Activated effector memory CD4-positive, alpha-beta T cell treated with Interleukin-2 at 50 U/mL for 16 hours (primary cell): ENCODE data around the gene CTSH.
"Not testable (repeated sequence)": the region's sequence is repeated elsewhere in the genome, so short reads cannot be mapped to it uniquely, and the experiment has no call there.

Source experiments
- DNase-seq: peaks from one replicate; pipeline ENCODE4 v3.0.0-alpha.2; 2020

The CTSH gene

DNA sequence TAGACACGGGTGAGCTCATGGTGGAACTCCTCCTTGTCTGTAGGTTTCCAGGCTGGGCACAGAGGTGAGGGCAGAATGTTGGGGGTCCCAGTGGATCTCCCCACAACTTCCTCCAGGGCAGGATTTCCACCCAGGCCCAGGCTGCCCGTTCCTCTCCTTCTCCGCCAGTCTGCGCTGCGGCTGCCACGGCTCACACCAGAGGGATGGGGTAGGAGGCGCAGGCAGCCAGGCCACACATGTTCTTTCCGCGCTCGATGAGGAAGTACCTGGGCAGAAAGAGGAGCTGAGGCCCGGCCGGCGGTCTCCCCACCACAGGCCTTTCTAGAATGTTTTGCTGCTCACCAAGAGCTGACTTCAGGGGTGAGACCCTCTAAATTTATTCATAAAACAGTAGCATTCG is 22.9 kb downstream of the CTSH start:
- DNase-seq: no peak

DNA sequence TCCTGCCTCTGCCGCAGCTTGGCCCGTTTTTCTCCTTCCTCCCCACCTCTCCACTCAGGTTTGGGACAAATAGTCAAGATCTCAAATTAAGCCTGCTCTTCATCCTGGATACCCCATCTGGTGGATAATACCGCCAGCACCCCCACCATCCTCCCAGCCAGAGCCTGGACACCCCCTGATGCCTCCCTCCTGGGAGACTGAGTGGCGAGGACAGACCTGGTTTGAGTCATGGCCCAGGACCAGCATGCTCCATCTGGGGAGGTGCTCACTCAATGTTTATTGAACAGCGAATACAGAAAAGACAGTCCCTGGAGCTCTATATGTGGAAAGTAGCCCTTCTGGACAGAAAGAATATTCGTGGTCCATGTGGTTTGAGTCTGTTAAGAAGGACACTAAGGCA is 23.3 kb downstream of the CTSH start:
- DNase-seq: no peak

DNA sequence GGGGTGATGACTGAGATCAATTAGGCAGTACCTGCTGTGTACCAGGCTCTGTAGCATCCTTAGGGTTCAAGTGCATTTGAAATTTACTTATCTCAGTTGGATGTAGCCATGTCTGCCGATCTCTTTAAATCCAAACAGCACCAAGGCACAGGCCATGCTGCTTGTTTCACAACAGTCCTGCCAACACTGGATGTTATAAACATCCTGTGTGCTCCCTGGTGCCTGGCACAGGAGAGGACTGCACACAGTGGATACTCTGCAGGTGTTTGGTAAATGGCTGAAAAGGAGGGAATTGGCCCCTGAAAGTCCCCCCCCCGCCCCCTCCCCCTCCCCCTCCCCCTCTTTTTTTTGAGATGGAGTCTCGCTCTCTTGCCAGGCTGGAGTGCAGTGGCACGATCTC is 27.0 kb downstream of the CTSH start:
- no peak for DNase-seq

DNA sequence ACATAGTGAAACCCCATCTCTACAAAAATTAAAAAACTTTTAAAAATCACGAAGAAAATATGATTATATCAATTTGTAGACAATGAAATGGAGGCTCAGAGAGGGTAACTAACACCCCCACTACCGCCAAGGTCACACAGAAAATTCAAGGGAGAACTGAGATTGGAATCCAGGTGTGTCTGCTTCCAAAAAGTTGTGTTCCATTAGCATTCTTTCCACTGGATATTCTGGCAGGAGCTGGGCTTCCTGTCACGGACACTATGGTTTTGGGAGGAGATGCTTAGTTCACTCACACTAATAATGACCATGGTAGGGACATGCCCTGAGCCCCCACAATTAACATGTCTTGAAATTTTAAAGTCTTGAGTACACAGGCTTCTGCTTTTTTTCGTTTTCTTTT is 28.8 kb downstream of the CTSH start:
- DNase-seq: no peak

DNA sequence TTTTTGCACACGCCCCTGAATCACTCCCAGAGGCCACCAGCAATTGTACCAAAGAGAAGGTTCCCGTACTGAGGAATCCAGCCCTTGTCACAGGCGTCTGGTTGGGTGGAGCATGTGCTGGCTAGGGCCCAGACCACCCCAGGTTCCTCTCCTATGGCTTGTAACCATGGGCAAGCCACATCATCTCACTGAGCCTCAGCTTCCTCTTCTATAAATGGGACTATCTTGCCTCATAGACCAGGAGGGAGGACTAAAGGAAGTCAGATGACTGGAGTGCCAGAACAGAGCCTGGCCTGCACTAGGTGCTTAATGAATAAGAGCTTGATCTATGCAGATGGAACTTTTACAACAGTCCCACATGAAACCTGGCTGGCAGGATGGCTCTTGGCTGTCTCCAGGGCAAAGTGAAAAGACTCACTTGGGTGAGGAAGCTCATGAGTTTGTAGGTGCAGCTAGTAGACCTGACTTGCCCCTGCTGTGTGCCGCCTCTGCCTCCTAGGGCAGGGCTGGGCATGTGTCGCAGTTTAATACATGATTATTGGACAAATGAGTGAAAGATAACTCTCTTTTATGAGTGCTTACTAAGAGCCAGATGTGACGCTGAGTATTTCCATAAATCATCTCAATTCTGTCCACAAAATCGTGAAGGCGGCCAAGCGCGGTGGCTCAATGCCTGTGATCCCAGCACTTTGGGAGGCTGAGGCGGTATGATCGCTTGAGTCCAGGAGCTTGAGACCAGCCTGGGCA is 29.3 kb downstream of the CTSH start:
- DNase-seq: no peak

DNA sequence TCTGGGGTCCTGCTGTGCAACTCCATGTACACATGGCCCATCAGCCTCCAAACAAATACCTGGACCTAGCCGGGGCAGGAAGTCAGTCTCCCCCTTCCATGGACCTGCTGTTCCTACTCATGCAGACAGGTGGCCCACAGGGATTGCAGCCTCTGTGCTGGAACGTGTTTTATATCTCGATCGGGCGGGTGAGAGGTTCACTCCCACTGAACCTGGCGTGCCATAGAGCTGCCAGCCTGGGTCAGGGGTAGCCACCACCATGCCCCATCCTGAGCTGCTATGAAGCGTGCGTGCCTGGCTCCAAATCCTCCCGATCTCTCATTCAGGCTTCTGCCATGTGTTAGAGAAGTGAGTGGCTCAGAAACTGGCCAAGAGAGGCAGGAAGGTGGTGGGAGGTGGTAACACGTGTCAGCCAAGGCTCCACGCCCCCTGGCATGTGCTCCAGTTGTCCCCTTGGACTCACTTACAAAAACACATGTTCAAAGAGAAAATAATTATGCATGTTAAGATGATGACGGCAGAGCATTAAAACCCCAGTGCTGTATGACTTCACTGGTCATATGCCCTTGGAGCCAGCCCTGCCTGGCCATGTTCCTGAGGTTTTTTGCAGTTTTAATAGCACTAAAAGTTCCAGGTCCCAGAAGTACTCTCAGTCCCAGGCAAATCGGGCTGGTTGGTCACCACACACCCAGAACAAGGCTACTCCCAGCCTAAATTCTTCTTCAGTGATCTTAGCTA is 30.6 kb downstream of the CTSH start:
- DNase-seq: no peak

DNA sequence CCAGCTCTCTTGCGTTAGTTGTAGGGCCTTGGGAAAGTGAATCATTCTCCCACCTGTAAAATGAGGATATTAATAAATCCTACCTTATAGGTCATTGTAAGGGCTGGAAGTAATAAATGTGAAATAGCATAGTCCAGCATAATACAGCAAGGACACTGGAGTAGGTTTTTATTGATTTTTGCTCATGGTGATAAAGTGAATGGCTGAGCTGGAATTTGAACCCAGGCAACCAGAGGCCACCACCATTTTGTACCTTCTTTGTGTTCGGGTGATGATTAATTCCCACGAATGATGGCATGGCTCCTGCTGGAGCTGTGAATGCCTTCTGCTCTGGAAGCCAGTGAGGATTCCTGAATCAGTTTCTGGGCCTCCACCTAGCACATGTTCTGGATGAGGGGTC is 31.8 kb downstream of the CTSH start:
- DNase-seq: no peak

DNA sequence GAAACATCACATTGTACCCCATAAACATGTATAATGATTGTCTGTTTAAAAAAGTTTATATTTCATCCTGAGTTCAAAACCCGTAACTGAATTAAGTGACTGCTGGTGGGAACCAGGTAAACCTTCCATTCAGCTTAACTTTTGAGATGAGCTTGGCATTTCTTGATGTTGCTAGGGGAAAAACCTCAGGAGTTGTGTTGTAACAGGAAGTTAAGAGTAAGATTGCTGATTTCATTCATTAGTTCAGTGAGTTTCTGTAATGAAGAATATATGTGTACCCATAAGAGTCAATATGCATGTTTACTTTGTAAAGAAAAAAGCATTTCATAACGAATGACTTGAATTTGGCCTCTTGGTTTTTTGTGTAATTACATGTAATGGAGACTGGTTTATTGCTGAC is 32.5 kb downstream of the CTSH start:
- DNase-seq: no peak

DNA sequence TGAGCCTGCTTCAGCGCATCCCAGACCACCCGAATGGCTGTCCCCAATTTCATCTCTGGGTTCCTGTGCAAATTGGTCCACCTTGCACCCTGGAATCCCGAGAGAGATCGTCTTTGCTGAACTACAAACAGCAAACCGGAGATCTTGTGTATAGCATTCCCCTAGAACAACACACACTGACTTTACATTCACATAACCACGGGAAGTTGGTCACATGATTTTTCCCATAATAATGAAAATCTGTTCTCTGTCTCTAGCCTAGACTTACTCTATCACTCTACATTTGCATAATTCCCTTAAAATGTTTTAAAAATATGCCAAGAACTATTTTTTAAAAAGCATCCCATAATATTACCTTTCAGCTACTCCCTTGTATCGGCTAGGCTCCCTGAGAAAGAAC is 34.6 kb downstream of the CTSH start:
- no peak for DNase-seq

DNA sequence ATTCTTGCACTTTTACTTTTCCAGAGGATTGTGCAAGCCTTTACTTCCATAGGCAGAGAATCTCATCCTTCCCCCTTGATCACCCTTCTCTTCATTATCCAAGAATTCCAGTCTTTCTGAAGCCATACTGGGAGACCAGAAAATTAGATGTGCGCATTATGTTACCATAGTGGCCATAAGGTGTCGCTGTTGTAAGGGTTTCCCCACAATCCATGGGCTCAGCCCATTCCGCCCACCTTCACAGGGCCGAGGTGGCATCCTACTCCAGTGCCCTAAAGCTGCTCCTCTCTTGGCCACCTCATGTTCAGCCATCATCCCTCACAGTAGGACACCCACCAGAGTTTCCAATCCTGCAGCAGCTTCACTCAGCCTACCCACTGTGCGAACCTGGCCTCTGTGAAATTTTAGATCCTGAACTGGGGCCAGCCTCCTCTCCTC is 35.0 kb downstream of the CTSH start:
- DNase-seq: no peak

DNA sequence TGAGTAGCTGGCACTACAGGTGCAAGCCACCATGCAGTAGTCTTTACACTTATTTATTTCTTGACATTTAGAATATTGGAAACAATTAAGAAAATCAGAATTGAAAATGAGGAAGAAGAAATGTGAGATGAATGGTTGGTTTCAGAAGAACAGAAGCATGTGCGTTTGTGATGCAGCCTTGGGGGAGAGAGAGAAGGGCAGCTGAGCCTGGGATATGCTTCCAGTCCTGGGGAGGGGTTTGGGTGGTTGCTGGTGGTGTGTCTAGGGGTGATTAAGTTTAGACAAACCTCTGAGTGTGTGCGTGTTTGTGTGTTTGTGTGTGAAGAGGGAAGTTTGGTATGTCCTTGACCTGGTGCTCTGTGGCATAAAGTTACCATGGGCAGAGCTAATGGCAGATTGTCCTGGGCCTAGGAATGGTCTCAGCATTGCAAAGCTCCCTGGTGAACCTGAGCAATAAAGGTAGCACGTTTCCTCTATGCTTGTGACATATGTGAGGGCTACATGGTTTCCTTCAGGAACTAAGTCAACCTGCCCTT is 35.6 kb downstream of the CTSH start:
- DNase-seq: no peak

DNA sequence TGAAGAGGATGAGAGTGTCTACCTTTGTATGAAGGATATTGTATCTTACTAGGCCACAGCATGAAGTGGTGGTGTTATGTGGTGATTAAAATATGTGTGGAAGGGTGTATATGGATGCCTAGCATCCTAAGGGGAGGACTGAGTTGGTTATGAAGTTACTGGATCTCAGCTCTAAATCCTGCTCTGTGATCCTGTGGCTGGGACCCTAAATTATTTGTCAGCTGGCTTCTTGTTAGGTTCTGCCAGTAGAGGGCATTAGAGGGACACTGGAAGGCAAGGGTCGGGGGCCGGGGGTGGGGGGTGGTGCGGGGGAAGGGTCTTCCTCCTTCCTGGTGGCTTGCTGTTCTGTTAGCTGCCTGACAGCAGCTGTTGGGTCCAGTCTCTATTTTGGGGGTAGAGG is 37.3 kb downstream of the CTSH start:
- DNase-seq: no peak

DNA sequence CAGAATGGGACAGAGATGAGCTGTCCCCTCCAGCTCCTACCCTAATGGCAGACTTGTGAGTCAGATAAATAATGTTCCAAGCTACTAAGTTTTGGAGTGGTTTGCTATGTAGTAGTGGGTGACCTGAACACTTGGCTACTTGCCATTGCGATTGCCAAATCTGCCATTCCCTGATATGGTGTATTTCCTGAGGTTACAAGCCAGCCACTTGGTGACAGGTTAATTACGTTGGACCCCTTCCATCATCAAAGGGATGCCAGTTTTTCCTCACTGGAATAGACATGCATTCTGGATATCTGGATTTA is 38.6 kb downstream of the CTSH start:
- no peak for DNase-seq

DNA sequence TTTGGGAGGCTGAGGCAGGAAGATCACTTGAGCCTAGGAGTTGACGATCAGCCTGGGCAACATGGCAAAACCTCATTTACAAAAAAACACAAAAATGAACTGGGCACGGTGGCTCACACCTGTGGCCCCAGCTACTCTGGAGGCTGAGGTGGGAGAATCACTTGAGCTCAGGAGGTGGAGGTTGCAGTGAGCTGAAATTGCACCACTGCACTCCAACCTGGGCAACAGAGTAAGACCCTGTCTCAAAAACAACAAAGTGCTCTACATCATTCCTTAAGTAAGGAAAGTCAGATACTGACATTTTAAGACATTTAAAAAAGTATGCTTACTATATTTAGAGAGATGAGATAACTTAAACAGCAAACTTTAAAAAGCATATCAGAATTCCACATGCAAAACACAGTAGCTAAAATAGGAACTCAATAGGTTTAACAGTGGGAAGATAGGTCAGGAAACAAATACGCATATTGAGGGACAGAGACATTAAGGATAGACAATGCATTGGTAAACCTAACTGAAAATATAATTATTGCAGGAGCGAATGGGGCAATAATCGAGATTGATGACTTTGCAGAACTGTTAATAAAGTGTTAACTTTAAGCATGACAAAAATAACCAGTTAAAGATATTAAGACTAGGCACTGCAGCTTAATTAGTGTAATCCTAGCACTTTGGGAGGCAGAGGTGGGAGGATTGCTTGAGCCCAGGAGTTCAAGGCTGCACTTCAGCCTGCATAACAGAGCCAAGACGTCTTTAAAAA is 40.1 kb downstream of the CTSH start:
- DNase-seq: no peak

DNA sequence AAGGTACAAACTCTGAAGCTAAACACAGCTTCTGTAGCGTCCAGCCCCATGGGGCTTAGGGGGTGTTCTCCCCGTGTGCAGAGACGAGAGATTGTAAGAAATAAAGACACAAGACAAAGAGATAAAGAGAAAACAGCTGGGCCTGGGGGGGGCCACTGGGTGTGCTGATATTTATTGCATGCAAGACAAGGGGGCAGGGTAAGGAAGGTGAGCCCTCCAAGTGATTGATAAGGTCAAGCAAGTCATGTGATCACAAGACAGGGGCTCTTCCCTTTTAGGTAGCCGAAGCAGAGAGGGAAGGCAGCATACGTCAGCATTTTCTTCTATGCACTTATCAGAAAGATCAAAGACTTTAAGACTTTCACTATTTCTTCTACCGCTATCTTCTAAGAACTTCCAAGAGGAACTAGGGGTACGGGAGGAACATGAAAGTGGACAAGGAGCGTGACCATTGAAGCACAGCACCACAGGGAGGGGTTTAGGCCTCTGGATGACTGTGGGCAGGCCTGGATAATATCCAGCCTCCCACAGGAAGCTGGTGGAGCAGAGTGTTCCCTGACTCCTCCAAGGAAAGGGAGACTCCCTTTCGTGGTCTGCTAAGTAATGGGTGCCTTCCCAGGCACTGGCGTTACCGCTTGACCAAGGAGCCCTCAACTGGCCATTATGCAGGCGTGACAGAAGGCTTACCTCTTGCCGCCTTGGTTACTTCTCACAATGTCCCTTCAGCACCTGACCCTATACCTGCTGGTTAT is 42.4 kb downstream of the CTSH start:
- DNase-seq: not testable (repeated sequence)

DNA sequence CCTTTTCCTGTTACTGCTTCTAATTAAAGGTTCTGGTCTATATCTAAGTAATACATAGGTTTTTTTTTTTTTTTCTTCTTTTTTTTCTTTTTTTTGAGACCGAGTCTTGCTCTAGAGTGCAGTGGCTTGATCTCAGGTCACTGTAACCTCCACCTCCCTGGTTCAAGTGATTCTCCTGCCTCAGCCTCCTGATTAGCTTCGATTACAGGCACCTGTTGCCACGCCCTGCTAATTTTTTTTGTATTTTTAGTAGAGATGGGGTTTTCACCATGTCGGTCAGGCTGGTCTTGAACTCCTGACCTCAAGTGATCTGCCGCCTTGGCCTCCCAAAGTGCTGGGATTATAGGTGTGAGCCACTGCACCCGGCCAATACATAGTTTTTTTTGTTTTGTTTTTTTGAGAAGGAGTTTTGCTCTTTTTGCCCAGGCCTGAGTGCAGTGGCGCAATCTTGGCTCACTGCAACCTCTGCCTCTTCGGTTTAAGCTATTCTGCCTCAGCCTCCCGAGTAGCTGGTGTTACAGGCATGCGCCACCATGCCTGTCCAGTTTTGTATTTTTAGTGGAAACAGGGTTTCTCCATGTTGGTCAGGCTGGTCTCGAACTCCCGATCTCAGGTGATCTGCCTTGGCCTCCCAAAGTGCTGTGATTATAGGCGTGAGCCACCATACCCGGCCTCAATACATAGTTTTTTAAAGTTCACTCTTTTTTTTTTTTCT is 43.9 kb downstream of the CTSH start:
- DNase-seq: not testable (repeated sequence)

DNA sequence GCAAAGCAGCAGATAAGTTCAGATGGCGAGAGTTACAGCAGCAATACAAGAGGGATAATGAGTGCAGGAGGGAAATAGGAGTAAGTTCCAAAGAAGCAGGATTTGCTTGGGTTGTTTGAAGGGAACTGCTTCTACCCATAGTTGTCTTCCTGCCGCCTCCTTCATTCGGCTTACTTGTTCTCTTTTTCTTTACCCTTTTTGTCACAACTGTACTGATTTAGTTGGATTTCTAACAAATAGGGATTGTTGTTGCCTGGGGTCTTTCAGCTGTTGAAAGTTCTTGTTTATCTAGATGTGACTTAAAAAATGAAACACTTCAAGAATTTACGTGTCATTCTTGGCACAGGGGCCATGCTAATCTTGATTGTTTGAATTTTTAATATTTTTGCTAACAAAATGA is 46.3 kb downstream of the CTSH start:
- no peak for DNase-seq

DNA sequence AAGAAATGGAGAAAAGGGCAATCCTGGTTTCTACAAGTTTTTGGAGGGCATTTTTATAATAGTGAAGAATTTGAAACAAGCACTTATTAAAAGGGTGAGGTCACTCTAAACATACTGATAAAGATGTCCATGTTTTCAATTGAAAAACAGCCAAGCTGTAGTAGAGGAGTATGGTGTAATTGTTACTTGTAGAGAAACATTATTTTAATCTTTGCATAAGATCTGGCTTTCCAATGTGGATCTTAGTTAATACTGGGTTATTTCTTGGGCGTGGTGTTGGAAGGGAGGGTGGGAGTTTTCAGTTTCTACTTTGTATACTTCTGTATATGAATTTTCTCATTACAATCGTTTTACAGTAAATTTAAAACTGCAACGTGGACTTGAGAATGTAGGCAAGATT is 49.4 kb downstream of the CTSH start:
- DNase-seq: no peak

DNA sequence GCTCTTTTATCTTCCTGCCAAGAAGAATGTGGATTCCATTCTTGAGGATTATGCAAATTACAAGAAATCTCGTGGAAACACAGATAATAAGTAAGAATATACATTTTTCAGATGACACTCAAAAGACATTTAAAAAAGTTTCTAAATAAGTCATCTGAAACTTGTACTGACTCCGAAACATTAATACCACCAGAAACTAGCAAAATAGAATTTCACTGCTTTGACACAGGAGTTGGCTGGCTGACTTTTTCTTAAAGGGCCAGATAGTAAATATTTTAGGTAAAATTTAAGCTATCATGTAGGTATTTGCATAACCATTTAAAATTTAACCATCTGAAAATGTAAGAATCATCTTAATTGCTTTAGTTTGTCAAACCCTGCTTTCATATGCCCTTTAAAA is 51.3 kb downstream of the CTSH start:
- DNase-seq: no peak

DNA sequence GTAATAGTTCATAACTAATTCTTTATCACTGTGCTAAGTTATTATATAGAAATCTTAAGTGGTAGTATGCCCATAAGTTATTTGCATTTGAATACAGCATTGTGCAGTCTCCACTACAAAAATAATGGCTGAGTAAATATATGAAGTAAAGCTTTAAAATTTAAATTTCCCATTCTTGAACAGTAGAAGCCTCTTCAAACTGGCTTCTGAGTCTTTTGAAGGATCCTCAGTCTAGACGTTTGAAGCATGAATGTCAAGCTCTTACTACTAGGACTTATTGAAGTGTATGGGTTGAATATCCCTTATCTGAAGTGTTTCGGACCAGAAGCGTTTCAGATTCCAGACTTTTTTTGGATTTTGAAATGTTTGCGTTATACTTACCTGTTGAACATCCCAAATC is 55.8 kb downstream of the CTSH start:
- DNase-seq: no peak

DNA sequence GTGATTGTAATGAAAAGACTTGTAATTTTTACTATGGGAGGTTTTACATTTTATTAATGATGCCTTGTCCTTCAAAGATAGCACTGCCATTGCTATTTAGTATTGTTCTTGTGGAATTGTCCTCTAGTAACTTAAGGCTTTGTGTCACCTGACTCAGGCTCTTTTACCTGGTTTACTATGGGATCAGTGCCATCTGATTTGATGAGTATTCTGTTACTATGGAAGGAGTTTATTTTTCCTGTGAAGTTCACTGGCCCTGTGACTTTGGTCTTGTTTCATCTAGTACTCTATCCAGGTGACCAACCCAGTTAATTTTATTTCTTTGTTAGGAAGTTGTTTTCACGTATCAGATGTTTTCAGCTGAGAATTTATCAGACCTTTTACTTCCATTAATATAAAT is 63.2 kb downstream of the CTSH start:
- DNase-seq: no peak

DNA sequence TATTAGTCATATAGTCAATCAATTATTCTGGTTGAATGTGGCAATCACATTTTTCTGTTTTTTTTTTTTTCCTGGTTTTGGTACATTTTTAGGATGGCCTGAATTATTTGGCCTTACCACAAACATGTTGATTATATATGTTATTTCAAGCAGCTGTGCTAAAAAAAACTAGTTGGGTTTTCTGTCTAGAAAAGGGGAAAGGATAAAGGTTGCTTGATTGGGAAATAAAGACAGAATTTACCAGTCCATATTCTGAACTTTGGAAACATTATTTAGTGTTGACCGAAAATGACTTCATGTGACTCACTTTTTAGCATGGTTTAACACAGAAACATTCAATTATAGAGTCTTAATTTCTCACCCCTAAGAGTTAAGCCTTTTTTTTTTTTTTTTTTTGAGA is 64.0 kb downstream of the CTSH start:
- DNase-seq: no peak

DNA sequence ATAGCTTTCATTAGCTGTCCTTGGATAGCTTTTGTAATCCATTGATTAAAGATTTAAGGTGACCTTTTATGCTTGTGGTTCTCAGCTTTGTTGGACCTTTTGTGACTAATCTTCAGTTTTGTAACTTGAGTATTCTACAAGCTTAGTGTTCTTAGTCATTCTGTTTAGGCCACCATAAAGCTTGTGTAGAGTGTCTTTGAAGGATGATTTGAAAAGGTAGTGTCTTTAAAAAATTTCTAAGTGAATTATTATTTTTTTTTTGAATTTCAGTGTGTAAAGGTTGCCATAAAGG is 64.7 kb downstream of the CTSH start:
- no peak for DNase-seq
